CD4-positive, alpha-beta T cell treated with Interferon gamma for 1 hour (primary cell): ENCODE results near the gene NBR1.
"Not testable (repeated sequence)": the region's sequence is repeated elsewhere in the genome, so short reads cannot be mapped to it uniquely, and the experiment has no call there.

Source experiments
- DNase-seq: peaks from one replicate; pipeline ENCODE4 v3.0.0-alpha.2; 2020

NBR1 gene

GRCh38 chr17:43170766-43171585 lies at the start of gene NBR1:
Gene NBR1, plus strand, starts transcription at chr17:43171214. Its CDS starts 4,586 bp downstream, at chr17:43175800.
- peak; percentile 98 for DNase-seq

- DNase-seq, result peak; percentile 97
Observed at GRCh38 chr17:43125133-43125966, 45.7 kb upstream of the NBR1 start, which contains the start of gene BRCA1. Gene BRCA1, minus strand, starts transcription at chr17:43125364. Its CDS starts 1,268 bp downstream, at chr17:43124096.

- no peak for DNase-seq
Observed at GRCh38 chr17:43125967-43126910, 44.8 kb upstream of the NBR1 start.

- no peak for DNase-seq
Observed at GRCh38 chr17:43126911-43127290, 44.1 kb upstream of the NBR1 start.

- DNase-seq, result not testable (repeated sequence)
Observed at GRCh38 chr17:43127333-43127876, 43.6 kb upstream of the NBR1 start.

- no peak for DNase-seq
Observed at GRCh38 chr17:43129671-43130010, 41.4 kb upstream of the NBR1 start.

GRCh38 chr17:43132117-43132516 lies 38.9 kb upstream of the NBR1 start:
- DNase-seq, result no peak

GRCh38 chr17:43133439-43133838 lies 37.6 kb upstream of the NBR1 start:
- DNase-seq, result not testable (repeated sequence)

- DNase-seq, result no peak
Observed at GRCh38 chr17:43134774-43135453, 36.1 kb upstream of the NBR1 start.

- no peak for DNase-seq
Observed at GRCh38 chr17:43135454-43135819, 35.6 kb upstream of the NBR1 start.

GRCh38 chr17:43136574-43136973 lies 34.4 kb upstream of the NBR1 start:
- not testable (repeated sequence) for DNase-seq

GRCh38 chr17:43138531-43138930 lies 32.5 kb upstream of the NBR1 start:
- not testable (repeated sequence) for DNase-seq

- no peak for DNase-seq
Observed at GRCh38 chr17:43140396-43141332, 30.4 kb upstream of the NBR1 start.

- DNase-seq, result no peak
Observed at GRCh38 chr17:43142153-43142552, 28.9 kb upstream of the NBR1 start.

- no peak for DNase-seq
Observed at GRCh38 chr17:43143201-43143600, 27.8 kb upstream of the NBR1 start.

- no peak for DNase-seq
Observed at GRCh38 chr17:43146649-43147048, 24.4 kb upstream of the NBR1 start.

- no peak for DNase-seq
Observed at GRCh38 chr17:43151880-43152456, 19.0 kb upstream of the NBR1 start.

GRCh38 chr17:43153197-43153835 lies 17.7 kb upstream of the NBR1 start:
- not testable (repeated sequence) for DNase-seq

GRCh38 chr17:43155666-43156065 lies 15.3 kb upstream of the NBR1 start:
- no peak for DNase-seq

- not testable (repeated sequence) for DNase-seq
Observed at GRCh38 chr17:43159232-43159631, 11.8 kb upstream of the NBR1 start.
